GM23248 (cell line): ENCODE data around the gene STRADA.

Experiments
- EZH2 ChIP-seq: fragments of 200-600 bp; sonication (generic); IDR thresholded peaks from 2 replicates; pipeline ENCODE4 v1.6.1; 2018; ENCODE audit warnings: antibody characterized with exemption, mild to moderate bottlenecking; ENCODE audit not compliant: insufficient read depth, poor library complexity, severe bottlenecking
- EZH2phosphoT487 ChIP-seq: fragments of 200-600 bp; sonication (generic); IDR thresholded peaks from 2 replicates; pipeline ENCODE4 v1.6.1; 2018; ENCODE audit warnings: antibody characterized with exemption, moderate library complexity, mild to moderate bottlenecking, low read depth; ENCODE audit not compliant: insufficient read depth

DNA sequence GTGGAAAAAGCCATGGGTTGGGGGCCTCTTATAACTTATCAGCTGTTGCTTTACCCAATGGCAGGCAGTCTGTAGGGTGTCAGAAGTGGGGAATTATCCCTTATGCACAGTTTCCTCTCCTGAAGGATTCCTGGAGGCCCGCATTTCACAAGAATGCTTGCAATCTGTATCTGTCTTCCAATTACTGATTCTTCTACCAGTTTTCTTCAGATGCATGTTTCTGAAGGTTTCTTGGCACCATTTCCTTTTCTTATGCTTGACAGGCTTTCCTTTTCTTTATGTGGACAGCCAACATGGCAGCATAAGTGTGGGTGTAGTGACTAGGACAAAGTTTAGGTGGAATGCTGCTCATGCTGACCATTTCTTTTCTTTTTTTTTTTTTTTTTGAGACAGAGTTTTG, 83.2 kb downstream of the STRADA start:
- TF ChIP-seq EZH2 (no peak), EZH2phosphoT487 (no peak)
